Measurements from ENCODE around the gene NEURL1B.

Gene NEURL1B

DNA sequence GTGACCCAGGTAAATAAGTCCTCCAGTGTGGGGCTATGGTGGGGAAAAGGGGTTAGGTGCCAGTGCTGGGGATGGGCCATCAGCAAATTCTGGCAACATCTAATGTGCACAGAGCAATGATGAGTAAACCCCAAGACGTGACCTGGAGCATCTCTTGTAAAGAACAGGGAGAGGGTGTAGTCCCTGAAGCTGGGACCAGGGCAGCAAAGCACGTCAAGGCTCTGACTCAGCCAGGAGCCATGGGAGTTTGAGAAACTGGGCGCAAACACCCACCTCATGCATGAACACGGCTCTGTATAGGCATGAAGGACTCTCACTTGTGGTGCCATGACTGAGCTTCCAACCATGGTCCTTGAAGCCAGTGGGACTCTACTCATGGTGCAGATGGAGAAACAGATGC lies 78.1 kb downstream of the NEURL1B start:
- DNase-seq = no peak

GRCh38 chr5:172720655-172721054 lies 79.6 kb downstream of the NEURL1B start:
- no peak for DNase-seq

- DNase-seq = no peak
Measured at GRCh38 chr5:172721455-172722326, 80.6 kb downstream of the NEURL1B start.

- DNase-seq = no peak
Measured at GRCh38 chr5:172722327-172722815, 81.3 kb downstream of the NEURL1B start.

- DNase-seq = no peak
Measured at GRCh38 chr5:172723508-172723907, 82.4 kb downstream of the NEURL1B start.

GRCh38 chr5:172724242-172725183 lies 83.5 kb downstream of the NEURL1B start:
- no peak for DNase-seq

- DNase-seq = no peak
Measured at GRCh38 chr5:172725273-172725672, 84.2 kb downstream of the NEURL1B start.

GRCh38 chr5:172725785-172726184 lies 84.7 kb downstream of the NEURL1B start:
- DNase-seq = no peak

- no peak for DNase-seq
Measured at GRCh38 chr5:172726966-172727365, 85.9 kb downstream of the NEURL1B start.

GRCh38 chr5:172727551-172727950 lies 86.5 kb downstream of the NEURL1B start:
- DNase-seq = no peak

- DNase-seq = no peak
Measured at GRCh38 chr5:172728481-172729241, 87.6 kb downstream of the NEURL1B start.

DNA sequence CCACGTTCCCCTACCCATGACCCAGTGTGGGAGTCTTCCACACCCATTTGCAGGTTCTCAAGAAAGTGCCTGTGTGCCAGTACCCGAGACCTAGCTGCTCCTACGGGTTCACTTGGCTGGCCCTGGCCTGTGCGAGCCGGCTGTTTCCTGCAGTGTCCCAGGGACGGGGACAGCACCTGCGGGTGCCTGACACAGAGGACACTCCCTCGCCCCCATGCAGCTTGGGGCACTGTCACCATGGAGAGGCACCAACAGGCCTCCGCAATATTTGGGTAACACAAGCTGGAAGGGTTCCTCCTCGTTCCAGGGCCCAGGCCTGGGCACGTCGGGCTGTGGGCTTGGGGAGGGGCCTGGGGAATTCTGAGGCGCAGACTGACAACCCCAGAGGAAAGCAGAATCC lies 88.5 kb downstream of the NEURL1B start:
- no peak for DNase-seq

DNA sequence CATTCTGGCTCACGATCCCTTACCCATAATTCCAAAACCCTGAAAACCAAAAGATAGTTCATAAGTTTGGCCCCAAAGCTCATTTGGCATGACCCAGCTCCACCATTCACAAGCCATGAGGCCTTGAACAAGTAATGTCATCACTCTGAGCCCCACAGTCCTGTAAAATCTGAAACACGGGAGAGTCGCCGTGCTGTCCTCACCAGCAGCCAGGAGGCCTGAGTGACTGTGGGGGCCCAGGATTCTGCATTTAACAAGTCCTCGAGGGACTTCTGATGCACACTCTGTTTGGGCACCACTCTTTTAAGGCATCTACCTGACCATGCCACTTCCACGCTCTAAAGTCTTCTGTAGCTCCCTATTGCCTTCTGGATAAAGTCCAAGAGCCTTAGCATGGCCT lies 89.2 kb downstream of the NEURL1B start:
- DNase-seq = no peak

DNA sequence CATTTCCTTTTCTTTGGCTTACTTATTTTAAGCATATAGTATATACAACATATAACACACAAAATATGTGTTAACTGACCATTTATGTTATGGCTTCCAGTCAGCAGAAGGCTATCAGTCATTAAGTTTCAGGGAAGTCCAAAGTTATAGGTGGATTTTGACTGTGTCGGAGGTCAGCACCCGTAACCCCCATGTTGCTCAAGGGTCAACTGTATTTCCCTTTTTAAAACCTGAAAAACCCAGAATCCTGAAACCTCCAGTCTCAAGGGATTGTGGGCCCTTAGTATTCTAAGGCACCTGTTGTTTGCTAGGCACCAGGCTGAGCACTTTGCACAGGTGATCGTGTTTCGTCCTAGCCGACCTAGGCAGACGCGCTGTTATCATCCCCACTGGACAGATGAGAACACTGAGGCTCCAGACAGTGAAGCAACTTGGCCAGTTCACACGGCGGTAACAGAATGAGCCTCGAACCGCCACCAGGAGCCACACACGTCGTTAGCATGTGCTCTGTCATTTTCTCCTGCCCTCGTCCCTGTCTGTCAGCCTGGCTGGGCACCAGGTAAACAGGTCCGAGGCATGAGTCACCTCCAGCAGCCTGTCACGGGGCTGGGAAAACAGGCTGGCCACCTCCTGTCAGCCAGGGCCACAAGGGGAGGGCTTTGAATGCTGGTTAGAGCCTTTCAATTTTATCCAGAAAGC lies 90.1 kb downstream of the NEURL1B start:
- peak; percentile 57 to 59 (median 57) for DNase-seq

DNA sequence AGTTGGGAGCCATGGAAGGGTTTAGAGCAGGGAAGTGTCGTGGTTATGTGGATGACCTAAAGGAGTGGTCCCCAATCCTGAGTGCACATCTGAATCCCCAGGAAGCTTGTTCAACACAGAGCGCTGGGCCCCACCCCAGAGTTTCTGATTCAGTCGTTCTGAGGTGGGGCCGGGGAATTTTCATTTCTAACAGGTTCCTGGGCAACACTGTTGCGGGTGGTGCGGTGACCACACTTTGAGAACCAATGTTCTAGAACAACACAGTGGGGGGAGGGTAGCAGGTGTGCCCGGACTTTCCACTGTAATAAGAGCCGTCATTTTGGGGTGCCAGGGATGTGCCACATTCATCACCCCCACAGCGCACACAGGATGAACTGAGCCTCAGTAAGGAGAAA lies 90.6 kb downstream of the NEURL1B start:
- DNase-seq = no peak

DNA sequence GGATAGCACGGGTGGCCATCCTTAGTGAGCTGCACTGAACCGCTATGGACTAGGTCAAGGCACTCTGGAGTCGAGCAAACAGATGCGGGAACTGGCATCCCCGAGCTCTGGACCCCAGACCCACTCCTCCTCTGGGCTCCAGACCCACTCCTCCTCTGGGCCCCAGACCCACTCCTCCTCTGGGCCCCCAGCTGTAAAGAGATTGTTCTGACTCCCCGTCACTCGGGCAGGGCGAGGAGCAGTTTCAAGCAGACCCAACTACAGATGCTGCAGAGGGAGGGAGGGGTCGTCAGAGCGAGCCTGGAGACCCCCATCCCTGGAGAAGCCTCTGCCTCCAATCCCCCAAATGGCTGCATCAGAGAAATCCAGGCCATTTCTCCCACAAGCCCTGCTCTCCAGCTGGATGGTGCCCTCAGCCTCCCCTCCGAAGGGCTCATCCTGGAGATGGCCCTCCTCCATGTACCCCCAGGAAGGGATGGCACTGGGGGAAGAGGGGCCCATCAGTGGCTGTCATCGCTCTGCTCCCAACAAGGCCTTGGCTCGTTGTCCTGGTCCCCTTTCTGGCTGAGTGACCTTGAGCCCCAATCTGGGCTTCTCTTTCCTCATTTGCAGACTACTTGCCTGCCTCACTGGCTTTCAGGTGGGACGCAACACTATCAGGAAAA lies 91.3 kb downstream of the NEURL1B start:
- DNase-seq = no peak

GRCh38 chr5:172733131-172733973 lies 92.3 kb downstream of the NEURL1B start:
- DNase-seq = peak; percentile 77 to 83 (median 79)

GRCh38 chr5:172733974-172734346 lies 92.9 kb downstream of the NEURL1B start:
- no peak for DNase-seq

DNA sequence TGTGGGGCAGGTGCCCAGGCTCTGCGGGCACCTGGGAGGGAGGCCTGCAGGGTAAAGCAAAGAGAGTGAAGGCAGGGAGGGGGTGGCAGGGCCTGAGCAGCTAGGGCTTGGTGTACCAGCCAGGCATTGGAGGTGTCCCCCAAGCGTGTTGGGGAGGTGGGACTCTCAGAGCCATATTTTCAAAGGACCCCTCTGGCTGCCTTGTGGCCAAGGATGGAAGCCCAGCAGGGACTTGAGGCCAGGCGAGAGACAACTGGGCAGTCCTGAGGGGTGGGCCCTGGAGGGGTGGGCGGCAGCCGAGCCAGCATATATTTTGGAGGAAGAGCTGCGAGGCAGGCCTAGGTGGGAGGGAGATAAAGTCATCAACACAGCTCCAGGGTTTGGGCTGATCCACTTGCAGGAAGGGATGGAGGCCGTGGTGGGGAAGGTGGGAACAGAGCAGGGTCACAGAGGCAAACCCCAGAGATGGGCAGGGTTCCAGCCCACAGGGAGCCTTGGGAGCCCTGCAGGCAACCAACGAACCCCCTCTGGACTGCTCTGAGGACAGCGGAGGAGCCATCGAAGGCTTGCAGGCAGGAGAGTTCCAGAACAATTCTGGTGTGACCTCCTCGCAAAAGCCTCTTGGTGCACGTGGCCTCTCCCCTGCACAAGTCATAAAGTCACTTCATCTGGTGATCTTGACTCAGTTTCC lies 94.2 kb downstream of the NEURL1B start:
- no peak for DNase-seq

All from suppressor macrophage treated with lipopolysaccharide for 1 hour (primary cell).